Measurements from ENCODE around the gene FAM181B. TPM values are rescaled to one million over a fixed set of nuclear protein-coding genes. Genes with fewer than 3 reads are reported as not detected.

The FAM181B gene
- total and polyA plus RNA-seq, 2 donors (not counting 1 experiment from before 2014, with no cell fraction given), result not detected

DNA sequence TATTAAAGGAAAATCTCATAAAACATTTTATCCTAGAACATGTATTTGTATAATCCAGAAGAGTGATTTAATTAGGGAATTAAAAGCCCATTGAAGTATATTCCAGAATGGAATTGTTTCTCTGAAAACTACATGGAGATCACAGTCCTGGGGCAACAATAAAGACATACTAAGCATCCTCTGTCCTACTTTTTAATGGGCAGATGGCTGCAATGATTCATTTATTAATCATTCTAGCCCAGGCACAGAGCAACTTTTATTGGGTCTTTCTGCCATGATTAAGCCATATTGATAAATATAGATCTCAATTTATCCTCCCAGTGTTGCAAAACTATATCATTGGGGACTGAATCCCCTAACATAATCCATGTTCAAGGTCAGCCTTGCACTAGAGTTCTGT is 22.0 kb downstream of the FAM181B start:
- no peak for ATAC-seq (ENCODE audit: low read depth)
- no peak overlapping the region for H3K27ac Mint-ChIP-seq
- no peak overlapping the region for H3K27ac ChIP-seq (ENCODE audit: low read length in 2 of 2)
- H3K4me1 ChIP-seq (ENCODE audit: control insufficient read depth in 2 of 2, insufficient read depth in 2 of 2, low read length in 2 of 2), result no peaks in the 10 kb centered on the region
- no peaks in the 10 kb centered on the region for H3K36me3 ChIP-seq (replicated peaks in 1 of 2; ENCODE audit: control extremely low read depth in 1 of 2, control insufficient read depth in 1 of 2, extremely low read depth in 1 of 2, insufficient read depth in 2 of 2, low read length in 1 of 2)
- no peaks in the 10 kb centered on the region for H3K9me3 Mint-ChIP-seq (ENCODE audit: insufficient read depth)
- H3K27me3 Mint-ChIP-seq, result peaks cover 13% of the 10 kb centered on the region
- H2AFZ ChIP-seq (ENCODE audit: insufficient read depth, low read depth, low read length, poor library complexity, severe bottlenecking), result no peak overlapping the region
- H4K20me1 ChIP-seq (ENCODE audit: control insufficient read depth, insufficient read depth, low read length, poor library complexity, severe bottlenecking), result no peaks in the 10 kb centered on the region
- intact Hi-C loops (cut with micrococcal nuclease), result loop anchor here (10.0 kb wide), 1 partner anchor 1013 kb away; no protein-coding TSS in a partner anchor
- H3K79me2 ChIP-seq (ENCODE audit: control insufficient read depth, insufficient read depth, low read length), result no peaks in the 10 kb centered on the region
- TF ChIP-seq, protein P1, sequence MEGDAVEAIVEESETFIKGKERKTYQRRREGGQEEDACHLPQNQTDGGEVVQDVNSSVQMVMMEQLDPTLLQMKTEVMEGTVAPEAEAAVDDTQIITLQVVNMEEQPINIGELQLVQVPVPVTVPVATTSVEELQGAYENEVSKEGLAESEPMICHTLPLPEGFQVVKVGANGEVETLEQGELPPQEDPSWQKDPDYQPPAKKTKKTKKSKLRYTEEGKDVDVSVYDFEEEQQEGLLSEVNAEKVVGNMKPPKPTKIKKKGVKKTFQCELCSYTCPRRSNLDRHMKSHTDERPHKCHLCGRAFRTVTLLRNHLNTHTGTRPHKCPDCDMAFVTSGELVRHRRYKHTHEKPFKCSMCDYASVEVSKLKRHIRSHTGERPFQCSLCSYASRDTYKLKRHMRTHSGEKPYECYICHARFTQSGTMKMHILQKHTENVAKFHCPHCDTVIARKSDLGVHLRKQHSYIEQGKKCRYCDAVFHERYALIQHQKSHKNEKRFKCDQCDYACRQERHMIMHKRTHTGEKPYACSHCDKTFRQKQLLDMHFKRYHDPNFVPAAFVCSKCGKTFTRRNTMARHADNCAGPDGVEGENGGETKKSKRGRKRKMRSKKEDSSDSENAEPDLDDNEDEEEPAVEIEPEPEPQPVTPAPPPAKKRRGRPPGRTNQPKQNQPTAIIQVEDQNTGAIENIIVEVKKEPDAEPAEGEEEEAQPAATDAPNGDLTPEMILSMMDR (IDR thresholded peaks at IDR 0.05), result no peak
- no peak for TF ChIP-seq EZH2 (IDR thresholded peaks at IDR 0.05; ENCODE audit: borderline replicate concordance, insufficient read depth, low read depth, low read length, poor library complexity, severe bottlenecking)
- no peak overlapping the region for H3K4me2 ChIP-seq (replicated peaks; ENCODE audit: low read depth, low read length, poor library complexity, severe bottlenecking)
- ChIA-PET POLR2A (no interaction called here), CTCF (interaction anchor here (0.9 to 1.3 kb wide), 2 partner anchors 9 to 15 kb away, joined by 3 read pairs; no protein-coding TSS in a partner anchor)
- no peak overlapping the region for H3K4me3 ChIP-seq (ENCODE audit: control extremely low read depth in 1 of 5, extremely low read depth in 1 of 5, insufficient read depth in 1 of 5, low read depth in 2 of 5, low read length in 4 of 5)
- H3K4me3 Mint-ChIP-seq, result no peak overlapping the region
- no peak for DNase-seq
- H3K27me3 ChIP-seq (replicated peaks in 1 of 4; ENCODE audit: control extremely low read depth in 1 of 4, control insufficient read depth in 3 of 4, insufficient read depth in 4 of 4, low read length in 3 of 4), result peaks cover 0 to 13% (median 8%) of the 10 kb centered on the region in 4 experiments
- H3K4me1 Mint-ChIP-seq, result no peaks in the 10 kb centered on the region
- H3K9me3 ChIP-seq (ENCODE audit: control extremely low read depth in 1 of 3, control insufficient read depth in 2 of 3, insufficient read depth in 1 of 3, low read length in 2 of 3), result no peaks in the 10 kb centered on the region
- H3K9ac ChIP-seq (ENCODE audit: low read length), result no peak overlapping the region

DNA sequence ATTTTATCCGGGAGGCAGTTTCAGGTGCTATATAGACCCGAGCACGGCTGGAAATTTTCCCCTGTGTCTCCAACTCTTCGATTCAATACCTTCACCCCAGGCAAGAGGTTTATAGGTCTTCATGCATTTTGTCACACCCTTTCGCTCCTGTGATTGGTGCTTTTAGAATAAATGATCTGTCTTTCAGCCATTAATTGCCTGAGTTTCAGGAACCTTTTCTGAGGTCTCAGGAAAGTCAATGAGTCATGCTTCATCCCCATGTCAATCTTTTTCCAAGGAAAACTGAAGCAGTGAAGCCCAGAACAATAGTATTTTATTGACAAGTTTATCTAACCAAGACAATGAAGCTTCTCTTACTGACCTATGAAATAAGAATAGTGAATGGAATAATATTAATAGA is 29.9 kb downstream of the FAM181B start:
- H3K27ac ChIP-seq (ENCODE audit: low read length in 2 of 2), result no peak overlapping the region
- Mint-ChIP-seq H3K4me3 (no peak overlapping the region), H3K4me1 (no peaks in the 10 kb centered on the region), H3K9me3 (ENCODE audit: insufficient read depth) (no peaks in the 10 kb centered on the region), H3K27me3 (peaks cover 17% of the 10 kb centered on the region), H3K27ac (no peak overlapping the region)
- CTCF ChIA-PET, result no interaction called here
- no peak overlapping the region for H2AFZ ChIP-seq (ENCODE audit: insufficient read depth, low read depth, low read length, poor library complexity, severe bottlenecking)
- POLR2A ChIA-PET, result no interaction called here
- intact Hi-C loops (cut with micrococcal nuclease), result no loop called here
- no peaks in the 10 kb centered on the region for H4K20me1 ChIP-seq (ENCODE audit: control insufficient read depth, insufficient read depth, low read length, poor library complexity, severe bottlenecking)
- 80% methylated on average over 4 of the region's 5 CpGs for WGBS (ENCODE audit: insufficient coverage)
- no peaks in the 10 kb centered on the region for H3K36me3 ChIP-seq (replicated peaks in 1 of 2; ENCODE audit: control extremely low read depth in 1 of 2, control insufficient read depth in 1 of 2, extremely low read depth in 1 of 2, insufficient read depth in 2 of 2, low read length in 1 of 2)
- no peak overlapping the region for H3K9ac ChIP-seq (ENCODE audit: low read length)
- no peak overlapping the region for H3K4me2 ChIP-seq (replicated peaks; ENCODE audit: low read depth, low read length, poor library complexity, severe bottlenecking)
- H3K79me2 ChIP-seq (ENCODE audit: control insufficient read depth, insufficient read depth, low read length), result no peaks in the 10 kb centered on the region
- H3K27me3 ChIP-seq (replicated peaks in 1 of 4; ENCODE audit: control extremely low read depth in 1 of 4, control insufficient read depth in 3 of 4, insufficient read depth in 4 of 4, low read length in 3 of 4), result peaks cover 0 to 5% (median 2%) of the 10 kb centered on the region in 4 experiments
- H3K4me3 ChIP-seq (ENCODE audit: control extremely low read depth in 1 of 5, extremely low read depth in 1 of 5, insufficient read depth in 1 of 5, low read depth in 2 of 5, low read length in 4 of 5), result no peak overlapping the region
- no peak for ATAC-seq (ENCODE audit: low read depth)
- no peak for TF ChIP-seq EZH2 (IDR thresholded peaks at IDR 0.05; ENCODE audit: borderline replicate concordance, insufficient read depth, low read depth, low read length, poor library complexity, severe bottlenecking)
- TF ChIP-seq, protein P1 (IDR thresholded peaks at IDR 0.05), result no peak
- DNase-seq, result no peak
- H3K9me3 ChIP-seq (ENCODE audit: control extremely low read depth in 1 of 3, control insufficient read depth in 2 of 3, insufficient read depth in 1 of 3, low read length in 2 of 3), result no peaks in the 10 kb centered on the region
- no peaks in the 10 kb centered on the region for H3K4me1 ChIP-seq (ENCODE audit: control insufficient read depth in 2 of 2, insufficient read depth in 2 of 2, low read length in 2 of 2)

All from B cell (primary cell).